Brain microvascular endothelial cell (primary cell): ENCODE data around the gene ATXN2.

Experiments used
- DNase-seq: peaks from one replicate; pipeline ENCODE4 v3.0.0-alpha.2; 2020
- H3K27ac ChIP-seq: fragments of 250-450 bp; sonication (Bioruptor Pico); 2 replicates; pipeline ENCODE4 v1.5.1; 2020; ENCODE audit warnings: mild to moderate bottlenecking, moderate library complexity
- H3K27me3 ChIP-seq: fragments of 250-450 bp; sonication (Bioruptor Pico); replicated peaks from 2 replicates; pipeline ENCODE4 v1.5.1; 2020; ENCODE audit warnings: mild to moderate bottlenecking
- H3K36me3 ChIP-seq: fragments of 250-450 bp; sonication (Bioruptor Pico); replicated peaks from 2 replicates; pipeline ENCODE4 v1.5.1; 2020; ENCODE audit warnings: mild to moderate bottlenecking
- H3K4me3 ChIP-seq: 2 replicates; pipeline ENCODE4 v1.5.1; 2011; ENCODE audit warnings: low read depth, mild to moderate bottlenecking, control low read depth, low read length, moderate library complexity
- in situ Hi-C: cut with HindIII; loops from 2 replicates; pipeline ENCODE4 v1.10.0; 2017; ENCODE audit warnings: low sequenced_read_pairs, low pct_ligation_motif_present
- TF ChIP-seq, protein P1 (sequence below): IDR thresholded peaks from 2 replicates; pipeline ENCODE4 v1.5.1; 2011; ENCODE audit warnings: low read depth, mild to moderate bottlenecking, moderate library complexity, low read length, control low read depth, inconsistent platforms; ENCODE audit errors: missing control alignments

The ATXN2 gene

GRCh38 chr12:111417784-111418593 lies 181.1 kb downstream of the ATXN2 start:
- Histone ChIP-seq H3K4me3 (no peak overlapping the region), H3K27me3 (no peaks in the 10 kb centered on the region), H3K36me3 (peaks cover 52% of the 10 kb centered on the region), H3K27ac (no peak overlapping the region)
- DNase-seq = no peak
- TF ChIP-seq, protein P1, sequence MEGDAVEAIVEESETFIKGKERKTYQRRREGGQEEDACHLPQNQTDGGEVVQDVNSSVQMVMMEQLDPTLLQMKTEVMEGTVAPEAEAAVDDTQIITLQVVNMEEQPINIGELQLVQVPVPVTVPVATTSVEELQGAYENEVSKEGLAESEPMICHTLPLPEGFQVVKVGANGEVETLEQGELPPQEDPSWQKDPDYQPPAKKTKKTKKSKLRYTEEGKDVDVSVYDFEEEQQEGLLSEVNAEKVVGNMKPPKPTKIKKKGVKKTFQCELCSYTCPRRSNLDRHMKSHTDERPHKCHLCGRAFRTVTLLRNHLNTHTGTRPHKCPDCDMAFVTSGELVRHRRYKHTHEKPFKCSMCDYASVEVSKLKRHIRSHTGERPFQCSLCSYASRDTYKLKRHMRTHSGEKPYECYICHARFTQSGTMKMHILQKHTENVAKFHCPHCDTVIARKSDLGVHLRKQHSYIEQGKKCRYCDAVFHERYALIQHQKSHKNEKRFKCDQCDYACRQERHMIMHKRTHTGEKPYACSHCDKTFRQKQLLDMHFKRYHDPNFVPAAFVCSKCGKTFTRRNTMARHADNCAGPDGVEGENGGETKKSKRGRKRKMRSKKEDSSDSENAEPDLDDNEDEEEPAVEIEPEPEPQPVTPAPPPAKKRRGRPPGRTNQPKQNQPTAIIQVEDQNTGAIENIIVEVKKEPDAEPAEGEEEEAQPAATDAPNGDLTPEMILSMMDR = no peak
- in situ Hi-C loops = no loop called here

GRCh38 chr12:111417290-111417689 lies 181.8 kb downstream of the ATXN2 start:
- no peak for DNase-seq
- Histone ChIP-seq H3K27ac (no peak overlapping the region), H3K36me3 (peaks cover 52% of the 10 kb centered on the region), H3K27me3 (no peaks in the 10 kb centered on the region), H3K4me3 (no peak overlapping the region)
- in situ Hi-C loops = no loop called here
- TF ChIP-seq, protein P1 = no peak

- no peak overlapping the region for H3K4me3 ChIP-seq
- no peak overlapping the region for H3K27ac ChIP-seq
- no peak for DNase-seq
- TF ChIP-seq, protein P1 = no peak
- H3K27me3 ChIP-seq = no peaks in the 10 kb centered on the region
- H3K36me3 ChIP-seq = peaks cover 30% of the 10 kb centered on the region
- in situ Hi-C loops = no loop called here
Measured at GRCh38 chr12:111414711-111415252, 184.3 kb downstream of the ATXN2 start.

- TF ChIP-seq, protein P1 = no peak
- H3K4me3 ChIP-seq = no peak overlapping the region
- in situ Hi-C loops = no loop called here
- H3K27me3 ChIP-seq = no peaks in the 10 kb centered on the region
- peaks cover 18% of the 10 kb centered on the region for H3K36me3 ChIP-seq
- peak overlapping the region; percentile 83 for H3K27ac ChIP-seq
- DNase-seq = peak; percentile 62
Measured at GRCh38 chr12:111413442-111414086, 185.6 kb downstream of the ATXN2 start.

DNA sequence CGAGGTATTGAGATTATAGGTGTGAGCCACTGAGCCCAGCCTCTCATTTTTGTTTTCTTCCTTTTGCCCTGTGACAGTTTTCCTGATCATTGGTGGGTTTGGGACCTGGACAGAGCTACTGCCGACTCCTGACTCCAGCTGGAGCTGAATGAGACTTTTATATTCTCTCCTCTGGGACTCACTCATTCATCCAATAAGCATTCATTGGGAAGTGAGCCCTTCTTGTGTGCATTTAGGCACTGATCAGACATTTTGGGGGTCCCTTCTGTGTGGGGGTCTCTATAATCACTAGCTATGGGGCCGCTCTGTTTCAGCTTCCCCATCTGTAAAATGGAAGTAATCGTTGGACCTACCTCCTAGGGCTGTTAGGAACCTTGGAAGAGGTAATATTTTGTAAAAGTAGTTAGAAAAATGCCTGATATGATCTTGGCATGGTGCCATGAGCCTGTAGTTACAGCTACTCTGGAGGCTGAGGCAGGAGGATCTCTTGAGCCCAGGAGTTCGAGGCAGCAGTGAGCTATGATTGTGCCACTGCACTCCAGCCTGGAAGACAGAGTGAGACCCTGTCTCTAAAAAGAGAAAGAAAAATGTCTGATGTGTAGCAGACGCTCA lies 186.2 kb downstream of the ATXN2 start:
- H3K36me3 ChIP-seq = peaks cover 16% of the 10 kb centered on the region
- peak overlapping the region; percentile 83 for H3K27ac ChIP-seq
- DNase-seq = no peak
- in situ Hi-C loops = no loop called here
- no peak overlapping the region for H3K4me3 ChIP-seq
- TF ChIP-seq, protein P1 = no peak
- H3K27me3 ChIP-seq = no peaks in the 10 kb centered on the region
